ENCODE results near the gene EPM2AIP1.

DNA sequence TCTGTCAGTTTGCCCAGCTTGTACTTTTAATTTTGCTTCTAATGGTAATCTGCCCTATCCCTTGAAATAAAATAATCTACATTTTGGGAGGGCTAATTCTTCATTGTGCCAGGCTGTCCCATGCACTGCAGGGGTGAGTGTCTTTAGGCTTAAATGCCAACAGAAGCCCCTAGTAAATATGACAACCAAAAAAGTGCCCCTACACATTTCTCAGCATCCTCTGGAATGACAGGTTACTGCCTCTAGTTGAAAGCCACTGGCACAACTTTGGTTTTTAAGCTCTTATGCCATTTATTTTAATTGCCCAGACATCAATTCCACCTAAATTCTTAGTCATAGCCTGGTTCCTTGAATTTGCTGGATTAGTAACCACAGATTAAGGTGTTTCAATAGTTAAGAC, 3.4 kb downstream of the EPM2AIP1 start:
- TF ChIP-seq, protein P1, sequence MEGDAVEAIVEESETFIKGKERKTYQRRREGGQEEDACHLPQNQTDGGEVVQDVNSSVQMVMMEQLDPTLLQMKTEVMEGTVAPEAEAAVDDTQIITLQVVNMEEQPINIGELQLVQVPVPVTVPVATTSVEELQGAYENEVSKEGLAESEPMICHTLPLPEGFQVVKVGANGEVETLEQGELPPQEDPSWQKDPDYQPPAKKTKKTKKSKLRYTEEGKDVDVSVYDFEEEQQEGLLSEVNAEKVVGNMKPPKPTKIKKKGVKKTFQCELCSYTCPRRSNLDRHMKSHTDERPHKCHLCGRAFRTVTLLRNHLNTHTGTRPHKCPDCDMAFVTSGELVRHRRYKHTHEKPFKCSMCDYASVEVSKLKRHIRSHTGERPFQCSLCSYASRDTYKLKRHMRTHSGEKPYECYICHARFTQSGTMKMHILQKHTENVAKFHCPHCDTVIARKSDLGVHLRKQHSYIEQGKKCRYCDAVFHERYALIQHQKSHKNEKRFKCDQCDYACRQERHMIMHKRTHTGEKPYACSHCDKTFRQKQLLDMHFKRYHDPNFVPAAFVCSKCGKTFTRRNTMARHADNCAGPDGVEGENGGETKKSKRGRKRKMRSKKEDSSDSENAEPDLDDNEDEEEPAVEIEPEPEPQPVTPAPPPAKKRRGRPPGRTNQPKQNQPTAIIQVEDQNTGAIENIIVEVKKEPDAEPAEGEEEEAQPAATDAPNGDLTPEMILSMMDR (conservative IDR thresholded peaks at IDR 0.05; ENCODE audit: low read depth, low read length), result no peak
- TF ChIP-seq EZH2 (IDR thresholded peaks at IDR 0.05; ENCODE audit: low read length, unreplicated experiment) (no peak), EZH2phosphoT487 (IDR thresholded peaks at IDR 0.05; ENCODE audit: borderline replicate concordance, low read length) (no peak)
